Esophagus muscularis mucosa (tissue), 3 donors: ENCODE results near the gene DSCAM.

Experiments used
- CTCF ChIP-seq, 3 experiments: fragments of 200-600 bp in 2 of 3; fragments of 450-650 bp in 1 of 3; sonication (generic) in 2 of 3; IDR thresholded peaks; one replicate each; pipeline ENCODE4 v1.5.1; 2017 to 2019; ENCODE audit warnings: antibody characterized with exemption in 3 of 3, mild to moderate bottlenecking in 2 of 3, moderate library complexity in 1 of 3
- POLR2A ChIP-seq: fragments of 450-650 bp; IDR thresholded peaks from one replicate; pipeline ENCODE4 v1.6.1; 2017; ENCODE audit warnings: antibody characterized with exemption, moderate library complexity, mild to moderate bottlenecking, low read depth

DNA sequence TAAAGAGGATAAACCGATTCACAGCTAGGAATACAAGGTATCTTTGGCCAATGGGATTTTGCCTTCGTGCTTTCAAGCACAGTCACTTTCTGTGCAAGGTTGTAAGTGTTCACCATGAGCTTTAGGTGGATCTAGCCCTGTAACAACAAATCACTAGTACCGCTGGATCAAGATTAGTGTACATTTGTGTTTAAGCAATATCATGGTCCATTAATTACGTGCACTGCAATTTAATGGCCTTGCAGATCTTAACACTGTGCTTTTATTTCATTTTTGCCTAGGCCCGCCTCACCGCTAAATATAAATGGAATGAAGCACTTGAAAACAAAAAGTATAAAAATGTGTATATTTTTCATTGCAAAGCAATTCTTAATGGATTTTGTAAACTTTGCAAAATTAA, 461.1 kb downstream of the DSCAM start:
- no peak for TF ChIP-seq CTCF (IDR thresholded peaks at IDR 0.05)
- TF ChIP-seq POLR2A, result no peak
